DOHH2 (cell line): ENCODE measurements around the gene GABRA4.

Experiments used
- CTCF ChIP-seq: fragments of 200-600 bp; sonication (generic); IDR thresholded peaks from one replicate; pipeline ENCODE4 v1.5.1; 2014; ENCODE audit warnings: antibody characterized with exemption, mild to moderate bottlenecking, low read depth, low read length; ENCODE audit not compliant: poor library complexity, severe bottlenecking
- EZH2phosphoT487 ChIP-seq: fragments of 200-600 bp; sonication (generic); IDR thresholded peaks from 2 replicates; pipeline ENCODE4 v1.6.1; 2017; ENCODE audit warnings: borderline replicate concordance, mild to moderate bottlenecking, antibody characterized with exemption, low read length, moderate library complexity, mixed read lengths

DNA sequence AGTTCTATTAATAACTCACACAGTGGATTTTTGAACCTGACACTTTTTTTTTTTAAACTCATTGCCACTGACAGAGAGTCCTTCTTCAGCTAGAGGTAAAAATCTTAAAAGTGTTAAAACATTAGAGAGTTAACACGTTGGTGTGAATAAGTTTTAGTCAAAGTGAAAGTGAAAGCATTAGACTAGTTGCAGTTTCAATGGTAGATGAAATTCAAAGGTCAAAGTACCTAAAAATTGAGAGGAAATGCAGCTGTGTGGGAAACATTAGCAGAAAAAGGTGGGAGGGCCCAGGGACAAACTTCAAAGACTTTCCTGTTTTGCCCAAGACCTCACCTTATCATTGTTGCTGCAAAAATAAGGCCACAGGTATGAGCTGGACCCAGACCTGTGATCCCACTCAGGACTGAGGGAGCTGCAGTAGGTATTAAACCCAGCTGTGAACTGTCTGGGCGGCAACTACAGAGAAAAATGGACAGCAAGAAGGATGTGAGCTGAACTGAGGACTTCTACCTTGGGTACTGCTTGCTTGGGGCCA, 17.6 kb upstream of the GABRA4 start:
- no peak for TF ChIP-seq CTCF
- TF ChIP-seq EZH2phosphoT487 = no peak
